Caco-2 (cell line): ENCODE data around the gene MX1. TPM values are rescaled to one million over a fixed set of nuclear protein-coding genes. Genes with fewer than 3 reads are reported as not detected.

ENCODE experiments used
- BruUV-seq: library from RNA; stranded (reverse); fragments of 400-500 nt; replicated peaks from 2 replicates; lab custom pipeline; 2021; lab: Mats Ljungman, UMichigan
- CTCF ChIA-PET: fragments of 300-600 bp; sonication (Branson Sonifier 250); formaldehyde crosslinking; loops from one replicate; lab custom pipeline; 2022; ENCODE audit warnings: antibody characterized with exemption; lab: Charles Lee
- POLR2A ChIA-PET: fragments of 300-600 bp; sonication (Branson Sonifier 250); formaldehyde crosslinking; loops from one replicate; lab custom pipeline; 2022; ENCODE audit warnings: antibody characterized with exemption; lab: Charles Lee
- DNase-seq, 2 experiments: peaks; one replicate each; pipeline versions ENCODE4 v3.0.0 to v3.0.0-alpha.2; 2020 to 2022
- H3K27me3 ChIP-seq: replicated peaks from 2 replicates; pipeline ENCODE4 v1.6.0; 2011; ENCODE audit warnings: low read length; ENCODE audit not compliant: control insufficient read depth, insufficient read depth
- H3K36me3 ChIP-seq: 2 replicates; pipeline ENCODE4 v1.5.1; 2011; ENCODE audit warnings: low read length; ENCODE audit not compliant: control insufficient read depth, insufficient read depth
- H3K4me1 ChIP-seq: fragments of 250-450 bp; sonication (Bioruptor Pico); 2 replicates; pipeline ENCODE4 v1.5.1; 2020; ENCODE audit warnings: mild to moderate bottlenecking
- H3K4me3 ChIP-seq: 2 replicates; pipeline ENCODE4 v1.5.1; 2011; ENCODE audit warnings: low read depth, mild to moderate bottlenecking, control low read depth, low read length
- H3K9me3 ChIP-seq: fragments of 250-450 bp; sonication (Bioruptor Pico); 2 replicates; pipeline ENCODE4 v1.5.1; 2020; ENCODE audit warnings: mild to moderate bottlenecking, moderate library complexity
- H3K27ac Mint-ChIP-seq: one replicate; pipeline ENCODE4 v1.8.0; 2022; ENCODE audit warnings: mixed read lengths; ENCODE audit not compliant: unreplicated experiment
- H3K27me3 Mint-ChIP-seq: one replicate; pipeline ENCODE4 v1.8.0; 2022; ENCODE audit warnings: mixed read lengths; ENCODE audit not compliant: insufficient read depth, unreplicated experiment
- H3K36me3 Mint-ChIP-seq: one replicate; pipeline ENCODE4 v1.8.0; 2022; ENCODE audit warnings: mild to moderate bottlenecking, mixed read lengths; ENCODE audit not compliant: insufficient read depth, unreplicated experiment
- H3K4me1 Mint-ChIP-seq: one replicate; pipeline ENCODE4 v1.8.0; 2022; ENCODE audit warnings: low read depth, mixed read lengths; ENCODE audit not compliant: unreplicated experiment
- H3K4me3 Mint-ChIP-seq: one replicate; pipeline ENCODE4 v1.8.0; 2022; ENCODE audit warnings: mild to moderate bottlenecking, moderate library complexity, mixed read lengths; ENCODE audit not compliant: unreplicated experiment
- H3K9me3 Mint-ChIP-seq: one replicate; pipeline ENCODE4 v1.8.0; 2022; ENCODE audit warnings: mixed read lengths; ENCODE audit not compliant: unreplicated experiment
- intact Hi-C: fragments of 100-400 bp; cut with micrococcal nuclease; formaldehyde crosslinking; loops from one replicate; pipeline ENCODE4 v1.10.0; 2022; ENCODE audit not compliant: unreplicated experiment
- total RNA-seq: library from RNA; stranded (reverse); gene quantifications from 2 replicates; pipeline ENCODE4 v1.2.3, GENCODE V29; 2022
- TF ChIP-seq, protein P1 (sequence below), 2 experiments: fragments of 200-600 bp in 1 of 2; IDR thresholded peaks; 1 replicate in 1 of 2; 2 replicates in 1 of 2; pipeline versions ENCODE4 v1.5.1 to v1.8.0; 2011 to 2022; ENCODE audit warnings: antibody characterized with exemption in 1 of 2, control low read depth in 1 of 2, inconsistent platforms in 1 of 2, low read depth in 1 of 2, low read length in 1 of 2, mild to moderate bottlenecking in 1 of 2, moderate library complexity in 1 of 2; ENCODE audit not compliant: insufficient read depth in 1 of 2, severe bottlenecking in 1 of 2, unreplicated experiment in 1 of 2

The MX1 gene
- total RNA-seq, 1 experiment from 2014 or later: 18.9 TPM

DNA sequence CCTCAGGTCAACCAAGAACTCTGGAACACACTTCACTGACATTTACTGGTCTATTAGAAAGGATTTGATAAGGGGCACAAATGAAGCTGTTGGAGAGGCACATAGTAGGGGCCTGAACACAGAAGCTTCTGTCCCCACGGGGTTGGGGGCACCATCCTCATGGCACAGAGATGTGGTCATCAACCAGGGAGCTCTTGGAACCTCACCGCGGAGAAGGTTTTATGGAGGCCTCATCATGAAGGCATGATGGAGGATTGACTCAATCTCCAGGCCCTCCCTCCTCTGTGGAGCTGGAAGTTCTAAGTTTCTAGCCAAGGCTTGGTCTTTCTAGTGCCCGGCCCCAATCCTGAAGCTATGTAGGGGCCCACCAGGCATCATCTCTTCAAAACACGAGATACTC lies 23.6 kb downstream of the MX1 start:
- intact Hi-C loops: no loop called here
- no peaks in the 10 kb centered on the region for H3K27me3 Mint-ChIP-seq
- H3K4me3 ChIP-seq: no peak overlapping the region
- ChIA-PET CTCF (no interaction called here), POLR2A (interaction anchor here (0.7 kb wide), 1 partner anchor 18 kb away, joined by 3 read pairs; no protein-coding TSS in a partner anchor)
- H3K27ac Mint-ChIP-seq: no peak overlapping the region
- TF ChIP-seq, protein P1, sequence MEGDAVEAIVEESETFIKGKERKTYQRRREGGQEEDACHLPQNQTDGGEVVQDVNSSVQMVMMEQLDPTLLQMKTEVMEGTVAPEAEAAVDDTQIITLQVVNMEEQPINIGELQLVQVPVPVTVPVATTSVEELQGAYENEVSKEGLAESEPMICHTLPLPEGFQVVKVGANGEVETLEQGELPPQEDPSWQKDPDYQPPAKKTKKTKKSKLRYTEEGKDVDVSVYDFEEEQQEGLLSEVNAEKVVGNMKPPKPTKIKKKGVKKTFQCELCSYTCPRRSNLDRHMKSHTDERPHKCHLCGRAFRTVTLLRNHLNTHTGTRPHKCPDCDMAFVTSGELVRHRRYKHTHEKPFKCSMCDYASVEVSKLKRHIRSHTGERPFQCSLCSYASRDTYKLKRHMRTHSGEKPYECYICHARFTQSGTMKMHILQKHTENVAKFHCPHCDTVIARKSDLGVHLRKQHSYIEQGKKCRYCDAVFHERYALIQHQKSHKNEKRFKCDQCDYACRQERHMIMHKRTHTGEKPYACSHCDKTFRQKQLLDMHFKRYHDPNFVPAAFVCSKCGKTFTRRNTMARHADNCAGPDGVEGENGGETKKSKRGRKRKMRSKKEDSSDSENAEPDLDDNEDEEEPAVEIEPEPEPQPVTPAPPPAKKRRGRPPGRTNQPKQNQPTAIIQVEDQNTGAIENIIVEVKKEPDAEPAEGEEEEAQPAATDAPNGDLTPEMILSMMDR (IDR thresholded peaks at IDR 0.05; ENCODE audit: insufficient read depth in 1 of 2, low read depth in 1 of 2, low read length in 1 of 2, severe bottlenecking in 1 of 2, unreplicated experiment in 1 of 2): no peak
- BruUV-seq: no TSS peak
- peaks cover 18% of the 10 kb centered on the region for H3K4me1 ChIP-seq
- peaks cover 17% of the 10 kb centered on the region for H3K36me3 Mint-ChIP-seq
- H3K27me3 ChIP-seq: no peaks in the 10 kb centered on the region
- DNase-seq: no peak
- no peaks in the 10 kb centered on the region for H3K9me3 Mint-ChIP-seq
- no peaks in the 10 kb centered on the region for H3K36me3 ChIP-seq
- H3K9me3 ChIP-seq: peaks cover 5% of the 10 kb centered on the region; the same call in 1 of the 2 replicates
- peaks cover 14% of the 10 kb centered on the region for H3K4me1 Mint-ChIP-seq
- no peak overlapping the region for H3K4me3 Mint-ChIP-seq

DNA sequence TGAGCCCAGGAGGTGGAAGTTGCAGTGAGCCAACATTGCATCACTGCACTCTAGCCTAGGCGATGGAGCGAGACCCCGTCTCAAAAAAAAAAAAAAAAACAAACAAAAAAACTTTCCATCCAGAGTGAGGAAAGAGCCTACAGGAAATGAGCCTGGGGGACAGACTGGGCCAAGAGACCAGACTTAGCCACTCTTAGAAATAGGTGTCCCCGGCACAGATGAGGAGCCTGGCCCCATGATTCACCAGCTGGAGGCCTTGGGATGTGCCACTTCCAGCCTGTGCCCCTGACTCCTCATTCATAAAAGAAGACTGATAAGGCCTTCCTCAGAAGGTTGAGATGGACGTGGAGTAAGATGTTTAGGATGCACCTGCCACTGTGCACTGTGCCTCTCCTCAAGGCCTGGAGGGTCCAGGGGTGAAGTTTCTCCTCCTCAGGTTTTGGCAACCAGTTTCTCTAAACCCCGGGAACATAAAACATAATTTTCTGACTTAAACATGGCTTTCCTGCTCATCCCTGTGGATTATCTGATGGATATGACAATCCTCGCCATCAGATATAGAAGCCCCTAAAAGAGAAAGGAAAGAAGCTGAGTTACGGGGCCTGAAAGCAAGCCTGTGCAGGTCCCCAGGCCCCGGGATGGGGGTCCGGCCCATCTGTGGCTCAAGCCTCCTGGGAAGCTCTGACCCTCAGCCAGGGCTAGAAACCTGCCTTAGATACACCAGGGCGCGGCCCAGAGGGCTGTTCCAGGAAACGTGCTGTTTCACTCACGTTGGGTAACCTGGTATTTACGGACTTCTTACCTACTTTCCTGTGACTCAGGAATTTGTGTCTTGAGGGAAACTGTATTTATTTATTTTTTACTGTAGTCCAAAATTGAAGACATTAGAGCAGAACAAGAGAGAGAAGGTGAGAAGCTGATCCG lies 26.0 kb downstream of the MX1 start:
- no peak for DNase-seq
- Mint-ChIP-seq H3K27ac (no peak overlapping the region), H3K27me3 (no peaks in the 10 kb centered on the region), H3K4me1 (peaks cover 7% of the 10 kb centered on the region), H3K36me3 (peaks cover 11% of the 10 kb centered on the region), H3K4me3 (no peak overlapping the region), H3K9me3 (no peaks in the 10 kb centered on the region)
- BruUV-seq: no TSS peak
- CTCF ChIA-PET: interaction anchor here (0.6 kb wide), 1 partner anchor 10 kb away, joined by 3 read pairs; no protein-coding TSS in a partner anchor
- Histone ChIP-seq H3K4me1 (peaks cover 5% of the 10 kb centered on the region), H3K9me3 (peaks cover 4% of the 10 kb centered on the region; the same call in 1 of the 2 replicates), H3K4me3 (no peak overlapping the region), H3K27me3 (no peaks in the 10 kb centered on the region), H3K36me3 (no peaks in the 10 kb centered on the region)
- intact Hi-C loops: no loop called here
- POLR2A ChIA-PET: no interaction called here
- TF ChIP-seq, protein P1 (IDR thresholded peaks at IDR 0.05; ENCODE audit: insufficient read depth in 1 of 2, low read depth in 1 of 2, low read length in 1 of 2, severe bottlenecking in 1 of 2, unreplicated experiment in 1 of 2): no peak

DNA sequence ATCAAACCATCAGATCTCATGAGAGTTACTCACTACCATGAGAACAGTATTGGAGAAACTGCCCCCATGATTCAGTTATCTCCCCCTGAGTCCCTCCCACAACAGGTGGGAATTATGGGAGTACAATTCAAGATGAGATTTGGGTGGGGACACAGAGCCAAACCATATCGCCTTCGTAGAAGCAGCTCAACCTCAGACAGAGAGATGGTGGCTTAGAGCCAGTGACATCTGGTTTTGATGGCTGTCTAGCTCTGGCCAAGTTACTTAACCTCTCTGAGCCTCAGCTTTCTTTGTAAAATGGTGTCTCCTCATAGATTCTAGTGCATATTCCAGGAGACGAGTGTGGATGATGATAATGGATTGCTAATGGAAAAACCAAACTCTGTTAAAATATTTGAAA lies 27.2 kb downstream of the MX1 start:
- Histone ChIP-seq H3K27me3 (no peaks in the 10 kb centered on the region), H3K9me3 (no peaks in the 10 kb centered on the region), H3K36me3 (no peaks in the 10 kb centered on the region), H3K4me1 (no peaks in the 10 kb centered on the region), H3K4me3 (no peak overlapping the region)
- H3K36me3 Mint-ChIP-seq: peaks cover 7% of the 10 kb centered on the region
- H3K4me3 Mint-ChIP-seq: no peak overlapping the region
- H3K27ac Mint-ChIP-seq: no peak overlapping the region
- no TSS peak for BruUV-seq
- TF ChIP-seq, protein P1 (IDR thresholded peaks at IDR 0.05; ENCODE audit: insufficient read depth in 1 of 2, low read depth in 1 of 2, low read length in 1 of 2, severe bottlenecking in 1 of 2, unreplicated experiment in 1 of 2): no peak
- no peaks in the 10 kb centered on the region for H3K4me1 Mint-ChIP-seq
- no peaks in the 10 kb centered on the region for H3K9me3 Mint-ChIP-seq
- no peaks in the 10 kb centered on the region for H3K27me3 Mint-ChIP-seq
- DNase-seq: no peak
- ChIA-PET POLR2A (no interaction called here), CTCF (no interaction called here)
- intact Hi-C loops: no loop called here
